H1 (cell line): Measurements from ENCODE around the gene SLC35G6. TPM values are rescaled to one million over a fixed set of nuclear protein-coding genes. Genes with fewer than 3 reads are reported as not detected.

Experiments used
- CTCF ChIA-PET: fragments of 300-600 bp; sonication (Branson Sonifier 250); formaldehyde crosslinking; loops from one replicate; lab custom pipeline; 2021; ENCODE audit not compliant: partially characterized antibody; lab: Charles Lee
- POLR2A ChIA-PET: fragments of 300-600 bp; sonication (Branson Sonifier 250); formaldehyde crosslinking; loops from one replicate; lab custom pipeline; 2021; ENCODE audit warnings: inconsistent platforms; ENCODE audit not compliant: partially characterized antibody; lab: Charles Lee
- DNase-seq, 2 experiments: peaks; one replicate each; pipeline versions ENCODE4 v3.0.0 to v3.0.0-alpha.2; 2010 to 2022; ENCODE audit warnings: low spot score in 2 of 2, low read depth in 1 of 2, mixed read lengths in 1 of 2
- FAIRE-seq: peaks from 2 replicates; lab custom pipeline; 2011; peaks lifted over from hg19 to GRCh38; lab: Jason Lieb, UNC
- H2AFZ ChIP-seq: 2 replicates; pipeline ENCODE4 v1.8.1; 2012; ENCODE audit warnings: low read length, inconsistent platforms
- H2AK5ac ChIP-seq: 2 replicates; pipeline ENCODE4 v1.6.1; 2013; ENCODE audit warnings: low read depth, low read length
- H2BK120ac ChIP-seq: replicated peaks from 2 replicates; pipeline ENCODE3; 2013; ENCODE audit warnings: low read depth, low read length, inconsistent platforms
- H2BK12ac ChIP-seq: 2 replicates; pipeline ENCODE4 v1.6.1; 2013; ENCODE audit warnings: low read depth, low read length
- H2BK15ac ChIP-seq: 2 replicates; pipeline ENCODE4 v1.6.1; 2013; ENCODE audit warnings: low read length
- H2BK20ac ChIP-seq: 2 replicates; pipeline ENCODE4 v1.6.1; 2013; ENCODE audit warnings: low read length
- H2BK5ac ChIP-seq: 2 replicates; pipeline ENCODE4 v1.6.1; 2013; ENCODE audit warnings: low read depth, low read length
- H3K14ac ChIP-seq: 2 replicates; pipeline ENCODE4 v1.6.1; 2013; ENCODE audit warnings: inconsistent platforms; ENCODE audit not compliant: insufficient read length
- H3K18ac ChIP-seq: 2 replicates; pipeline ENCODE4 v1.6.1; 2013; ENCODE audit warnings: low read length; ENCODE audit errors: extremely low read depth
- H3K23ac ChIP-seq: 2 replicates; pipeline ENCODE4 v1.6.1; 2013; ENCODE audit warnings: inconsistent platforms; ENCODE audit not compliant: insufficient read length
- H3K23me2 ChIP-seq: 2 replicates; pipeline ENCODE4 v1.6.1; 2013; ENCODE audit warnings: low read depth, low read length
- H3K27ac ChIP-seq: 2 replicates; pipeline ENCODE4 v1.6.1; 2011; ENCODE audit warnings: low read depth, low read length, inconsistent platforms
- H3K27me3 ChIP-seq, 4 experiments: replicated peaks in 1 of 4; 1 replicate in 1 of 4; 2 replicates in 3 of 4; pipeline versions ENCODE4 v1.6.1 to v1.8.1; 2011 to 2013; ENCODE audit warnings: low read length in 3 of 4, mild to moderate bottlenecking in 3 of 4, inconsistent platforms in 2 of 4, mixed read lengths in 2 of 4, moderate library complexity in 1 of 4; ENCODE audit not compliant: control insufficient read depth in 3 of 4, insufficient read depth in 3 of 4; ENCODE audit errors: extremely low read depth in 1 of 4
- H3K36me3 ChIP-seq, 4 experiments: 2 replicates each; pipeline versions ENCODE4 v1.6.1 to v1.8.1; 2011 to 2013; ENCODE audit warnings: mild to moderate bottlenecking in 4 of 4, low read length in 3 of 4, moderate library complexity in 2 of 4, control low read depth in 1 of 4, inconsistent platforms in 1 of 4; ENCODE audit not compliant: insufficient read depth in 4 of 4, control insufficient read depth in 2 of 4
- H3K4ac ChIP-seq: replicated peaks from 2 replicates; pipeline ENCODE3; 2013; ENCODE audit warnings: low read length, low read depth, mixed read lengths, inconsistent platforms; ENCODE audit not compliant: insufficient read length
- H3K4me1 ChIP-seq, 4 experiments: replicated peaks in 1 of 4; 1 replicate in 1 of 4; 2 replicates in 3 of 4; pipeline versions ENCODE4 v1.6.1 to v1.8.1; 2011 to 2013; ENCODE audit warnings: low read length in 3 of 4, inconsistent platforms in 2 of 4, mixed read lengths in 1 of 4; ENCODE audit not compliant: insufficient read depth in 4 of 4, control insufficient read depth in 3 of 4
- H3K4me2 ChIP-seq, 2 experiments: 2 replicates each; pipeline versions ENCODE4 v1.6.1 to v1.8.1; 2011 to 2013; ENCODE audit warnings: low read depth in 2 of 2, low read length in 2 of 2, control low read depth in 1 of 2, inconsistent platforms in 1 of 2, mild to moderate bottlenecking in 1 of 2; ENCODE audit not compliant: insufficient read depth in 1 of 2
- H3K4me3 ChIP-seq, 4 experiments: fragments of 200-600, 300-600 bp in 1 of 4; sonication (generic), shearing (Covaris generic), sonication (Bioruptor Twin) in 1 of 4; 2 replicates each; pipeline versions ENCODE4 v1.5.1 to v1.8.1; 2011 to 2016; ENCODE audit warnings: low read length in 4 of 4, low read depth in 3 of 4, control low read depth in 2 of 4, inconsistent platforms in 2 of 4, mild to moderate bottlenecking in 2 of 4, mixed read lengths in 1 of 4, moderate library complexity in 1 of 4; ENCODE audit not compliant: insufficient read depth in 2 of 4; ENCODE audit errors: extremely low read depth in 1 of 4
- H3K56ac ChIP-seq: replicated peaks from 2 replicates; pipeline ENCODE3; 2013; ENCODE audit warnings: low read depth, mild to moderate bottlenecking, mixed read lengths, low read length, inconsistent platforms; ENCODE audit not compliant: insufficient read length
- H3K79me1 ChIP-seq: 2 replicates; pipeline ENCODE4 v1.6.1; 2013; ENCODE audit warnings: low read depth, low read length, control low read depth
- H3K79me2 ChIP-seq, 2 experiments: 2 replicates each; pipeline versions ENCODE4 v1.6.1 to v1.8.1; 2012 to 2013; ENCODE audit warnings: low read length in 2 of 2, mild to moderate bottlenecking in 2 of 2, inconsistent platforms in 1 of 2; ENCODE audit not compliant: insufficient read depth in 2 of 2, control insufficient read depth in 1 of 2
- H3K9ac ChIP-seq, 4 experiments: replicated peaks in 1 of 4; 1 replicate in 1 of 4; 2 replicates in 3 of 4; pipeline versions ENCODE4 v1.6.1 to v1.8.1; 2011 to 2013; ENCODE audit warnings: low read depth in 3 of 4, low read length in 3 of 4, control low read depth in 2 of 4, mild to moderate bottlenecking in 2 of 4, moderate library complexity in 2 of 4, inconsistent platforms in 1 of 4; ENCODE audit errors: extremely low read depth in 1 of 4
- H3K9me3 ChIP-seq, 2 experiments: 2 replicates each; pipeline versions ENCODE4 v1.6.1 to v1.8.1; 2012 to 2013; ENCODE audit warnings: mild to moderate bottlenecking in 2 of 2, moderate library complexity in 2 of 2, control low read depth in 1 of 2, inconsistent platforms in 1 of 2, low read depth in 1 of 2, low read length in 1 of 2, mixed read lengths in 1 of 2; ENCODE audit not compliant: insufficient read depth in 2 of 2
- H4K20me1 ChIP-seq, 2 experiments: replicated peaks in 1 of 2; 2 replicates each; pipeline versions ENCODE3 to v1.8.1; 2011 to 2013; ENCODE audit warnings: inconsistent platforms in 2 of 2, low read length in 2 of 2, mild to moderate bottlenecking in 1 of 2; ENCODE audit not compliant: insufficient read depth in 2 of 2, control insufficient read depth in 1 of 2
- H4K5ac ChIP-seq: 2 replicates; pipeline ENCODE4 v1.6.1; 2013; ENCODE audit warnings: low read length, low read depth, mixed read lengths, inconsistent platforms; ENCODE audit not compliant: insufficient read length
- H4K8ac ChIP-seq: 2 replicates; pipeline ENCODE4 v1.8.0; 2013; ENCODE audit warnings: mild to moderate bottlenecking, moderate library complexity, low read length, inconsistent platforms; ENCODE audit not compliant: insufficient read depth; ENCODE audit errors: extremely low read depth
- H4K91ac ChIP-seq: replicated peaks from 2 replicates; pipeline ENCODE3; 2013; ENCODE audit warnings: low read length, mixed read lengths, inconsistent platforms; ENCODE audit not compliant: insufficient read length
- ATF3 ChIP-seq: IDR thresholded peaks from 2 replicates; pipeline ENCODE4 v1.6.1; 2011; ENCODE audit warnings: low read depth, mild to moderate bottlenecking, low read length; ENCODE audit not compliant: insufficient read depth
- BACH1 ChIP-seq: IDR thresholded peaks from 2 replicates; pipeline ENCODE4 v1.6.1; 2012; ENCODE audit warnings: low read length, improper control_type of control experiment
- BCL11A ChIP-seq, 2 experiments: IDR thresholded peaks; one replicate each; pipeline ENCODE4 v1.6.1; 2011; ENCODE audit warnings: low read depth in 2 of 2, low read length in 2 of 2, mild to moderate bottlenecking in 2 of 2
- CBX8 ChIP-seq: fragments of 300-800, 300-1000 bp; sonication (generic); IDR thresholded peaks from 2 replicates; pipeline ENCODE4 v1.7.1; 2016; ENCODE audit warnings: low read depth, low read length, borderline replicate concordance
- EZH2 ChIP-seq: fragments of 200-600 bp; sonication (generic); IDR thresholded peaks from 2 replicates; pipeline ENCODE4 v1.7.1; 2012; ENCODE audit warnings: low read depth, mild to moderate bottlenecking, moderate library complexity, low read length, inconsistent platforms; ENCODE audit not compliant: severe bottlenecking
- GABPA ChIP-seq: IDR thresholded peaks from 2 replicates; pipeline ENCODE4 v1.6.1; 2011; ENCODE audit warnings: mild to moderate bottlenecking, low read length, moderate library complexity, borderline replicate concordance; ENCODE audit not compliant: insufficient read depth
- JUN ChIP-seq: IDR thresholded peaks from 2 replicates; pipeline ENCODE4 v1.6.1; 2011; ENCODE audit warnings: low read depth, mild to moderate bottlenecking, improper control_type of control experiment, low read length
- JUND ChIP-seq: IDR thresholded peaks from 2 replicates; pipeline ENCODE4 v1.6.1; 2011; ENCODE audit warnings: mild to moderate bottlenecking, improper control_type of control experiment, low read length
- POLR2AphosphoS5 ChIP-seq: IDR thresholded peaks from 2 replicates; pipeline ENCODE4 v1.6.1; 2011; ENCODE audit warnings: low read depth, low read length
- RFX5 ChIP-seq: IDR thresholded peaks from 2 replicates; pipeline ENCODE4 v1.6.1; 2011; ENCODE audit warnings: low read depth, low read length, improper control_type of control experiment, borderline replicate concordance
- SIX5 ChIP-seq: IDR thresholded peaks from 2 replicates; pipeline ENCODE4 v1.6.1; 2011; ENCODE audit warnings: mild to moderate bottlenecking, low read depth, low read length
- SP1 ChIP-seq: IDR thresholded peaks from 2 replicates; pipeline ENCODE4 v1.6.1; 2011; ENCODE audit warnings: low read depth, low read length
- TBP ChIP-seq: IDR thresholded peaks from 2 replicates; pipeline ENCODE4 v1.6.1; 2011; ENCODE audit warnings: low read depth, low read length, improper control_type of control experiment
- YY1 ChIP-seq: IDR thresholded peaks from 2 replicates; pipeline ENCODE4 v1.6.1; 2011; ENCODE audit warnings: low read depth, mild to moderate bottlenecking, low read length
- WGBS, 2 experiments: shearing (Covaris generic) in 1 of 2; methylation state at CpG; one replicate each; pipeline versions ENCODE4 v1.1.6 to v1.1.7; 2013 to 2015; ENCODE audit warnings: low lambda C conversion rate in 2 of 2, mixed read lengths in 2 of 2, inconsistent platforms in 1 of 2, low coverage in 1 of 2, missing lambda C conversion rate in 1 of 2; ENCODE audit not compliant: insufficient replicate concordance in 2 of 2, insufficient coverage in 1 of 2, insufficient read length in 1 of 2; ENCODE audit errors: extremely low coverage in 1 of 2, missing lambda C conversion rate in 1 of 2; 5-methylcytosine and 5-hydroxymethylcytosine counted together
- polyA plus RNA-seq, 7 experiments: library from polyadenylated mRNA; depleted of rRNA in 3 of 7; stranded (reverse) in 5 of 7; unstranded in 2 of 7; fragments of >200 nt in 5 of 7; fragments of 200-250 nt in 2 of 7; gene quantifications; 1 replicate in 5 of 7; 2 replicates in 1 of 7; 4 replicates in 1 of 7; pipeline versions ENCODE4 v1.2.1 to v1.2.3, GENCODE V29; 2011 to 2013; ENCODE audit warnings: missing spikeins in 2 of 7, mixed read lengths in 2 of 7
- total RNA-seq: library from RNA; stranded (reverse); fragmentation: NEBNext Ultra II Directional; extraction: Animal tissue kit (Norgen Biotek cat#: 25700); gene quantifications from 2 replicates; pipeline ENCODE4 v1.2.1, GENCODE V29; 2021

SLC35G6 gene
- total and polyA plus RNA-seq, 2 of the 8 experiments (the other 6 are each of a cell fraction or from before 2014, with no cell fraction given), result 0.05 TPM; not detected in 1

DNA sequence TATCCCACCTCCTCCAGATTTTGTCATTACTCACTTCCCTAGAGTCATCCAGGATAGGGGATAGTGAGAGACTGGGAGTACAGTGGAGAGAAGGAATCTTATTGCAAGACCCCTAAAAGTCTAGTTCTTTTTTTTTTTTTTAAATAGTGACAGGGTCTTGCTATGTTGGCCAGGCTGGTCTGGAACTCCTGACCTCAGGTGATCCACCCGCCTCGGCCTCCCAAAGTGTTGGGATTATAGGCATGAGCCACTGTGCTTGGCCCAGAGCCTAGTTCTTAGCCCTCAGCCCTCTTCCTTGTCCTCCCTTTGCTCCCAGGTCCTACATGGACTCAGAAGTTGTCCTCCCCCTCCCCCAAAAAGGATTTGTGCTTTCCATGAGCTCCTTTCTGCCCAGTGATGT is 39.1 kb upstream of the SLC35G6 start:
- Histone ChIP-seq H4K5ac (no peak overlapping the region), H3K36me3 (no peaks in the 10 kb centered on the region), H3K23me2 (peaks cover 26% of the 10 kb centered on the region; the same call in 1 of the 2 replicates), H3K27ac (no peak overlapping the region), H3K56ac (no peak overlapping the region), H2BK15ac (peak overlapping the region; percentile 97; the same call in 1 of the 2 replicates), H3K4me2 (peak overlapping the region in 1 of 2 experiments; percentile 91; a peak in 1 of 4 replicates), H2BK120ac (no peak overlapping the region), H3K79me2 (no peaks in the 10 kb centered on the region), H3K4me3 (no peak overlapping the region), H4K91ac (no peak overlapping the region), H2BK5ac (no peak overlapping the region), H3K4ac (no peak overlapping the region), H4K20me1 (no peaks in the 10 kb centered on the region), H3K23ac (no peak overlapping the region), H2AFZ (no peak overlapping the region), H3K79me1 (no peaks in the 10 kb centered on the region), H2BK12ac (peak overlapping the region; percentile 60; the same call in 1 of the 2 replicates), H3K9me3 (no peaks in the 10 kb centered on the region), H3K27me3 (peaks cover 2 to 18% (median 15%) of the 10 kb centered on the region in 4 experiments), H3K18ac (no peak overlapping the region), H2AK5ac (no peak overlapping the region), H2BK20ac (no peak overlapping the region), H4K8ac (no peak overlapping the region), H3K14ac (no peak overlapping the region), H3K9ac (no peak overlapping the region), H3K4me1 (peaks cover 3 to 27% (median 18%) of the 10 kb centered on the region in 4 experiments)
- no peak for DNase-seq
- ChIA-PET POLR2A (interaction anchor here (0.9 to 15.5 kb wide), 10 partner anchors 11 to 245 kb away, joined by 3 to 339 read pairs (median 4); partner anchors contain the start of genes POLR2A, SLC35G6, TMEM256 and TP53), CTCF (interaction anchor here (0.6 to 5.4 kb wide), 11 partner anchors 9 to 129 kb away, joined by 3 to 26 read pairs (median 4); partner anchors contain the start of genes NEURL4, NLGN2, TMEM95 and ZBTB4)
- 95% methylated on average over 2 of the region's 2 CpGs; no CpG with 5 or more reads in 1 of the 2 experiments for WGBS, 2 experiments
- FAIRE-seq, result no peak
- TF ChIP-seq JUN (no peak), BCL11A (IDR thresholded peaks at IDR 0.05; ENCODE audit: low read depth in 2 of 2, low read length in 2 of 2) (no peak), BACH1 (no peak), SP1 (no peak), RFX5 (no peak), ATF3 (no peak), YY1 (no peak), JUND (no peak), EZH2 (no peak), POLR2AphosphoS5 (no peak), SIX5 (no peak), CBX8 (no peak), GABPA (no peak), TBP (no peak)
